EL (cell line): ENCODE results near the gene IGSF23.
"Not testable (repeated sequence)": the region's sequence is repeated elsewhere in the genome, so short reads cannot be mapped to it uniquely, and the experiment has no call there.

ENCODE experiments used
- DNase-seq: peaks from one replicate; pipeline ENCODE4 v3.0.0-alpha.2; 2016

The IGSF23 gene

GRCh38 chr19:44668985-44669764 is 55.8 kb downstream of the IGSF23 start:
- DNase-seq: no peak

GRCh38 chr19:44670027-44670426 is 56.7 kb downstream of the IGSF23 start:
- DNase-seq: not testable (repeated sequence)

DNA sequence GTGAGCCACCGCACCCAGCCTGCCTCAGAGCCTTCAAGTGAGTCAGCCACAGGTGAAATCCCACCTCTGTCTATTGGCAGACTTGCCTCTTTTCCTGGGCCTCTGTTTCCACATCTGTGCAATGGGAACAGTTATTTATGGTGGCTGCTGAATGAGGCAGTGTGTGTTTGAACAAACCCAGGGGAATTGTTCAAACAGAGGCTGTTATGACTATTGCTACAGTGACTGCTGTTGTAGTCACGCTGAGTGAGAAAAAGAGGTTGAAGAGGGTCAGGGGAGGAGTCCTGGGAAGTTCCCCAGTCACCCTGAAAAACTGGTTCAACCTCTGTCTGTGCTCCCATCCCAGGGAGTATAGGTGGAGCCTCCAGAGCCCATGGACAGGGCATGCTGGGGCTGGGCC is 58.0 kb downstream of the IGSF23 start, which contains the start of gene CEACAM19:
CEACAM19 (plus strand) TSS at position 83 of the 400 bp plus-strand sequence. CDS start 450 bp downstream, outside the sequence.
- DNase-seq: no peak

DNA sequence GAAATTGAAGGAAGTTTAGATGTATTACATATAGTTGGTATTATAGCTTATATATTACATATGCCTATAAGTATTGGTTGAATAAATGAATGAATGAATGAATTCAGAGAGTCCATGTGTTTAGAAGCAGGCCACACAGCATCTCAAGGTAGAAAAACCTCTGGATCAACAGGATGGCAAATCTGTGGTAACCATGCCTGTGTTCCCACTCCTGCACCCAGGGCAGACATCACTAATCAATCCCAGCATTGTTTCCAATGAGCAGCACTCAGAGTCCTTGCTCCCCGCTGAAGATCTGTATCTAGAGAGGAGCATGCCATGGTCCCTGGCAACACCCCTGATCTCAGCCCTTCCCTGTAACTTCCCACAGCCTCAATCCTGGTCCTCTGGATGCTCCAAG is 58.9 kb downstream of the IGSF23 start:
- DNase-seq: no peak

GRCh38 chr19:44673510-44673909 is 60.1 kb downstream of the IGSF23 start:
- DNase-seq: no peak

DNA sequence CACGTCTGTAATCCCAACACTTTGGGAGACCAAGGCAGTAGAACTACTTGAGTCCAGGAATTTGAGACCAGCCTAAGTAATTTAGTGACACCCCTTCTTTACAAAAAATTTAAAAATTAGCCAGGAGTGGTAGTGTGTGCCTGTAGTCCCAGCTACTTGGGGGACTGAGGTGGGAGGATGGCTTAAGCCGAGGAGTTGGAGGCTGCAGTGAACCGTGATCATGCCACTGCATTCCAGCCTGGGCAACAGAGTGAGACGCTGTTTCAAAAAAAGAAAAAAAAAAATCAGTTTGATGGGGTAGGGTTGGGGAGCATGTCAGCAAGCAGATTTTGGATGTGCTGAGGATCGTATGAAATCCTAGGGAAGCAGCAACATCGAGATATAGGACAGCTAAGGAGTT is 62.2 kb downstream of the IGSF23 start:
- no peak for DNase-seq

DNA sequence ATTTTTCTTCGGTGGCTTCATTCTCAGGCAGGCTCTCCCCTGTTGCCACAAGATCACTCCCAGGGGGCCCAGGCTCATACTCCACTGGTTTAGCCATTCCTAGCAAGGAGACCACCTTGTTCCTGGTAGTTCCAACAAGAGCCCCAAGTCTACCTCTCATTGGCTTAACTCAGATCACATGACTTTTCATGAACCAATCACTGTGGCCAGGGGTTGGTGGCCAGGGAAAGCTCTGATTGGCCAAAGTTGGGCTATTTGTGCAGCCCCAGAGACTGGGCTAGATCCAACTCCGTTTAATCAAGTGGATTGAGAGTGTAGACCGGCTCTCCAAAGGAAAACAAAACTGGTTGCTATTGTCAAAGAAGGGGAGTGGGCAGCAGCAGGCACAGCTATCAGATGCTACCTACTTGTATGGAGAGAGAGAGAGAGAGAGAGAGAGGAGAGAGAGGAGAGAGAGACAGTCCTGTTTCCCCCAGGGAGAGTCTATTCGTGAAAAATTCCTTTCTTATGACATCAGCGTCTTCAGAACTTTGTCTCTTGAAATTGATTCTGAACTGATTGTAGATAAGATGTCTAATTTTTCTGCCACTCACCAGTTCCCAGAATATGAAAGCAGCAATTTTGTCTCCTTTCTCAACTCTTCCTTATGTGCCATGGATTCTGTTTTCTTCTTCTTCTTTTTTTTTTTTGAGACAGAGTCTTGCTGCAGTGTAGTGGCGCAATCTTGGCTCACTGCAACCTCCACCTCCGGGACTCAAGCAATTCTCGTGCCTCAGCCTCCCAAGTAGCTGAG is 63.9 kb downstream of the IGSF23 start:
- DNase-seq: peak; percentile 82

- no peak for DNase-seq
Measured at GRCh38 chr19:44680536-44680935, 67.2 kb downstream of the IGSF23 start.

- DNase-seq: no peak
Measured at GRCh38 chr19:44681992-44682790, 68.8 kb downstream of the IGSF23 start.

DNA sequence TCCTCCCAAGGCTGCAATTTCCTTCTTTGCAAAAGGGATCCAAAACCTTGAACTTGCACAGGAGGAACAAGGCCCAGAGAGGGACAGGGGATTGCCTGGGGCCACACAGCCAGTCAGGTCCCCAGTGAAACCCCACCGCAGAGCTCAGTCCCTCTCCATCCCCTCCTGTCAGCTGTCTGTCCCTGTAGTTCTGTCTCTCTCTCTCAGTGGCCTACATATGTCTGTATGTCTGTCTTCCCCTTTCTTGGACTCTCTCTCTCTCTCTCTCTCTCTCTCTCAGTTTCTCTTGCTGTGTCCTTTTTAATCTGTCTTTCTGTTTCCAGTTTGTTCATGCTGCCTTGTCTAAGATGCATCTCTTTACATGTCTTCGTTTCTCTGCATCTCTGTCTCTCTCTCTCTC is 69.4 kb downstream of the IGSF23 start:
- DNase-seq: no peak

DNA sequence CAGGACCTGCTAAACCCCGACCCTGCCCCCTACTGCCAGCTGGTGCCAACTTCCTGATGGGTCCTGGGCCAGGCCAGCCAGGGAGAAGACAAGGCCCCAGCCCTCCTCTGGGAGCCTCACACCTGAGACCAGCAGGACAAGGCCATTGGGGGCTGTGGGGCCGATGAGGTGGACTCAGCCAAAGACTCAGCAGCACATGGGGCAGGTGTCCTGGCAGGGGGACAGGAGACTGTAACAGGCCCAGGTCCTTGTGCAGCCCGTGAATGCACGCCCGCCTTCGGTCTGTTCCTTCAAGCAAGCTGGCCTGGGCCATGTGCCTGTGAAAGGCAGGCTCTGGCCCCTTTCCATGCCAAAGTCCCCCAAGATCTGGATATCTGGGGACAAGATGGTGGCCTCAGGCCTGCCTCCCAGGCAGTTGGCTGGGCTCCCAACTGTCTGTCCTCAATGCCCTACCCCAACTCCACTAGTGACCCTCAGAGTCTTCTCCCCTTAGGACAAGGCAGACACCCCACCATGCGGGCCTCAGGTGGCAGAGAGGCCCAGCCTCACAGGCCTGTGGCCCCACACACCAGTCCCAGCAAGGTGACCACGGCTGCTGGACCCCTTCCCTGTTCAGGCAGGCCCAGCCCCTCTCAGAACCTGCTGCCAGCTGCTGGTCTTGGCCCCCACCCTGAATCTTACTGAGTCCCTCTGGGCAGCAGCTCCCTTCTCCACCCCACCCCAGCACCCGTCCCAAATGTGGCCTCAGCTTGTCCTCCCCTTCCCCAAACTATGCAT is 70.3 kb downstream of the IGSF23 start:
- DNase-seq: no peak

GRCh38 chr19:44684396-44684795 is 71.0 kb downstream of the IGSF23 start:
- not testable (repeated sequence) for DNase-seq

DNA sequence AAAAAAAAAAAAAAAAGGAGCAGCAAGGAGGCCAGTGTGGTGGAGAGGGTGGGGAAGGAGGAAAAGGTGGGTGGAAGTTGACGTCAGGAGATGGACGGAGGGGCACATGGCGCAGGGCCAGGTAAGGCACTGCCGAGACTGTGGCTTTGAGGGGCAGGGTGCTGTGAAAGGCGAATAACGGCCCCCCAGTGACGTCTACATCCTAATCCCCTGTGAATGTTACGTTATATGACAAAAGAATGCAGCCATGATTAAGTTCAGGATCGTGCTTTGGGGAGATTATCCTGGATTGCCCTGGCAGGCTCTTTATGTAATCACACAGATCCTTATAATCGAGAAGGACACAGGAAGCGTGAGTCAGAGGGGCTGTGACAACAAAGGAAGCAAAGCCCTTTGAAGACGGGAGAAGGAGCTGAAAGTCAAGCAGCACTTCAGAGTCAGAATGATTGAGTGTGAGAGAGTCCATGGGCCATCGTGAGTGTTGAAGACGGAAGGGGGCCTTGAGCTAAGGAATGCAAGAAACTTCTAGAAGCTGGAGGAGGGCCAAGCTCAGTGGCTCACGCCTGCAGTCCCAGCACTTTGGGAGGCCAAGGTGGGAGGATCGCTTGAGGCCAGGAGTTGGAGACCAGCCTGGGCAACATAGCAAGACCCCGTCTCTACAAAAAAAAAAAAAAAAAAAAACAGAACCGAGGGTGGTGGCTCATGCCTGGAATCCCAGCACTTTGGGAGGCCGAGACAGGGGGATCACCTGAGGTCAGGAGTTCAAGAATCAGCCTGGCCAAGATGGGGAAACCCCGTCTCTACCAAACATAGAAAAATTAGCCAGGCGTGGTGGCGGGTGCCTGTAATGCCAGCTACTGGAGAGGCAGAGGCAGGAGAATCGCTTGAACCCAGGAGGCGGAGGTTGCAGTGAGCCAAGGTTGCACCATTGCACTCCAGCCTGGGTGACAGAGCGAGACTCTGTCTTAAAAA is 71.8 kb downstream of the IGSF23 start:
- DNase-seq: peak; percentile 92

DNA sequence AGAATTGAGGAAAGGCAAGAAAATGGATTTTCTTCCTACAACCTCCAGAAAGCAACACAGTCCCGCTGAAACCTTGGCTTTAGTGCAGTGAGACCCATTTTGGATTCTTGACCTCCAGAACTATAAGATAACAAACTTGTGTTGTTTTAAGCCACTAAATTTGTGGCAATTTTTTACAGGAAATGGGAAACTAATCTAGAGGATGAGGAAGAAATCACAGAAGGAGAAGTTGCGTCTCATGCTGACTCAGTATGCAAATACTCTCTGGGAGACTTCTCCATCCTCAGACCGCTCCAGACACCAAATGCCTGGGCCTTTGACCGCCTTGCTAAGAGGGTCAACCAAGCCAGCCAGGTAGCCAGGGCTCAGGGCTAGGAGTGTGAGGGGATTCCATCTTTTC is 72.5 kb downstream of the IGSF23 start:
- peak; percentile 52 for DNase-seq
